Sigmoid colon (tissue), 4 donors: ENCODE data around the gene CYP2W1.
A peak's percentile ranks its signal among the peaks of the same experiment; 100 is the strongest.

Experiments
- CTCF ChIP-seq, 4 experiments: fragments of 450-650 bp in 3 of 4; fragments of 200-600 bp in 1 of 4; IDR thresholded peaks; one replicate each; pipeline ENCODE4 v1.5.1; 2016 to 2019; ENCODE audit warnings: antibody characterized with exemption in 4 of 4, mild to moderate bottlenecking in 3 of 4, moderate library complexity in 2 of 4
- EP300 ChIP-seq, 4 donors: sonication (generic); formaldehyde crosslinking; IDR thresholded peaks; one replicate each; pipeline ENCODE4 v1.6.1; 2017; ENCODE audit warnings: antibody characterized with exemption in 4 of 4

- TF ChIP-seq EP300 (IDR thresholded peaks at IDR 0.05) (peak in 1 of 4 donors; percentile 85), CTCF (IDR thresholded peaks at IDR 0.05) (peak in 2 of 4 experiments; percentile 18 to 23)
Observed at GRCh38 chr7:964401-965231, 18.4 kb upstream of the CYP2W1 start.
